Measurements from ENCODE around the gene CLEC4G.

DNA sequence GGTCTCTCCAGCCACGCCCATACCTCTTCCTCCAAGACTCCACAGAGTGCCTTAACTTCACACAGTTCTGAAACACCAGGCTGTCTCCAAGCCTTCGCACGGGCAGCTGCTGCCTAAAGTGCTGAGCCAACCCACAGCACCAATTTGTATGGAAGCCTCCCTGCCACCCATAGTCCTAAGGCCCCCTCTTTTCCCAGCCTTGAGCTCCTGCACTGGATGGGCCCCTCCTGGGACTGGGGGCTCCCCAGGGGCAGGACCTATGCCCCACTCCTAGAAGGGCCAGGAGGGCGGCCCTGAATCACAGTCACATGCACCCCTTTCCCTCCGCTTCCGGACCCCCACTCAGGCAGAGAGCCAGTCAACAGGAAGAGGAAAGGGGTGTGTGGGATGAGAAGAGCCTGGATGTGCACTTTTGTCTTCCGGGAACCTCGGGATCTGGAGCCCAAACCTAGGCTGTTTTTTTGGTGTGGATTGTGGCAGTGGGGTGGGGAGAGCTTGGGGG, 24.9 kb downstream of the CLEC4G start:
- TF ChIP-seq, protein P1, sequence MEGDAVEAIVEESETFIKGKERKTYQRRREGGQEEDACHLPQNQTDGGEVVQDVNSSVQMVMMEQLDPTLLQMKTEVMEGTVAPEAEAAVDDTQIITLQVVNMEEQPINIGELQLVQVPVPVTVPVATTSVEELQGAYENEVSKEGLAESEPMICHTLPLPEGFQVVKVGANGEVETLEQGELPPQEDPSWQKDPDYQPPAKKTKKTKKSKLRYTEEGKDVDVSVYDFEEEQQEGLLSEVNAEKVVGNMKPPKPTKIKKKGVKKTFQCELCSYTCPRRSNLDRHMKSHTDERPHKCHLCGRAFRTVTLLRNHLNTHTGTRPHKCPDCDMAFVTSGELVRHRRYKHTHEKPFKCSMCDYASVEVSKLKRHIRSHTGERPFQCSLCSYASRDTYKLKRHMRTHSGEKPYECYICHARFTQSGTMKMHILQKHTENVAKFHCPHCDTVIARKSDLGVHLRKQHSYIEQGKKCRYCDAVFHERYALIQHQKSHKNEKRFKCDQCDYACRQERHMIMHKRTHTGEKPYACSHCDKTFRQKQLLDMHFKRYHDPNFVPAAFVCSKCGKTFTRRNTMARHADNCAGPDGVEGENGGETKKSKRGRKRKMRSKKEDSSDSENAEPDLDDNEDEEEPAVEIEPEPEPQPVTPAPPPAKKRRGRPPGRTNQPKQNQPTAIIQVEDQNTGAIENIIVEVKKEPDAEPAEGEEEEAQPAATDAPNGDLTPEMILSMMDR (IDR thresholded peaks at IDR 0.05): no peak
- TF ChIP-seq POLR2A (IDR thresholded peaks at IDR 0.05): no peak
